Choroid plexus epithelial cell (primary cell): ENCODE measurements around the gene PEX7.

ENCODE experiments used
- DNase-seq: peaks from one replicate; pipeline ENCODE4 v3.0.0-alpha.2; 2010; ENCODE audit warnings: low read depth
- H3K4me3 ChIP-seq: 2 replicates; pipeline ENCODE4 v1.5.1; 2011; ENCODE audit warnings: low read depth, mild to moderate bottlenecking, control low read depth, low read length, moderate library complexity
- TF ChIP-seq, protein P1 (sequence below): conservative IDR thresholded peaks from 2 replicates; pipeline ENCODE4 v1.5.1; 2011; ENCODE audit warnings: low read depth, mild to moderate bottlenecking, control low read depth, inconsistent platforms, low read length, moderate library complexity

The PEX7 gene

DNA sequence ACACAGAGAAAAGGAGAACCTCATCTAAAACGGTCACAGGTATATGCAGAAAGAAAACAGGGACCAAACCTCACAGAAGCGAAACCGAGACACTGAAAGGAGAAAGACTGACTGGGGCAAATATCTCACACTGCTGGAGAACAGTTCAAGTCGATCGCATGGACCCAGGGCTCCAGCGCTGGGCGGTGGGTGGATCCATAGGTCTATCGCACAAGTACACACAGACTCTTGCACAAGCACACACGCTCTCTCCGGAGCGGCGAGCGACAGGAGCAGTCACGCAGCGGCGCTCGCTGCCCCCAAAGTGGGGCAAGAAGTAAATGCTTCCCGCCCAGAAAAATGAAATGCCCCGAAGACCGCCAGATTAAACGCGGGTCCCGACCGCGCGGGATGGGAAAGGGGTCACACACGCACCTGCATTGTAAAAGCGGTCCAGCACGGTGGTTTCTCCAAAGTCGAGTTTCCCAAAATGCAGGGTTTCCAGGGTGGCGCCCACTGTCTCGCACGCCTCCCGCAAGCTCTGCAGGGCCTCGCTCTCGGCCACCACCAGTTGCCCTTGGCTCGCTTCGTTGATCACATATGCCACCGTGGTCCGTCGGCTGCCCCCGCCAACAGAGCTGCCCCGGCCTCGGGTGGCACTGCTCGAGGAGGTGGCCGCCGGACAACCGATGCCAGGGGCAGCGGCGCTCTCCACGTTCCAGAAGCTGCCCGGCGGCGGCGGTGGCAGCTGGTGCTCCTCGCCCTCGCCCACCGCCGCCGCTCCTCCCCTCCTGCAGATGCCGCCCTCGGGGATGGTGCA, 30.9 kb upstream of the PEX7 start:
- TF ChIP-seq, protein P1, sequence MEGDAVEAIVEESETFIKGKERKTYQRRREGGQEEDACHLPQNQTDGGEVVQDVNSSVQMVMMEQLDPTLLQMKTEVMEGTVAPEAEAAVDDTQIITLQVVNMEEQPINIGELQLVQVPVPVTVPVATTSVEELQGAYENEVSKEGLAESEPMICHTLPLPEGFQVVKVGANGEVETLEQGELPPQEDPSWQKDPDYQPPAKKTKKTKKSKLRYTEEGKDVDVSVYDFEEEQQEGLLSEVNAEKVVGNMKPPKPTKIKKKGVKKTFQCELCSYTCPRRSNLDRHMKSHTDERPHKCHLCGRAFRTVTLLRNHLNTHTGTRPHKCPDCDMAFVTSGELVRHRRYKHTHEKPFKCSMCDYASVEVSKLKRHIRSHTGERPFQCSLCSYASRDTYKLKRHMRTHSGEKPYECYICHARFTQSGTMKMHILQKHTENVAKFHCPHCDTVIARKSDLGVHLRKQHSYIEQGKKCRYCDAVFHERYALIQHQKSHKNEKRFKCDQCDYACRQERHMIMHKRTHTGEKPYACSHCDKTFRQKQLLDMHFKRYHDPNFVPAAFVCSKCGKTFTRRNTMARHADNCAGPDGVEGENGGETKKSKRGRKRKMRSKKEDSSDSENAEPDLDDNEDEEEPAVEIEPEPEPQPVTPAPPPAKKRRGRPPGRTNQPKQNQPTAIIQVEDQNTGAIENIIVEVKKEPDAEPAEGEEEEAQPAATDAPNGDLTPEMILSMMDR = no peak
- H3K4me3 ChIP-seq = peak overlapping the region; percentile 95
- DNase-seq = peak; percentile 73

DNA sequence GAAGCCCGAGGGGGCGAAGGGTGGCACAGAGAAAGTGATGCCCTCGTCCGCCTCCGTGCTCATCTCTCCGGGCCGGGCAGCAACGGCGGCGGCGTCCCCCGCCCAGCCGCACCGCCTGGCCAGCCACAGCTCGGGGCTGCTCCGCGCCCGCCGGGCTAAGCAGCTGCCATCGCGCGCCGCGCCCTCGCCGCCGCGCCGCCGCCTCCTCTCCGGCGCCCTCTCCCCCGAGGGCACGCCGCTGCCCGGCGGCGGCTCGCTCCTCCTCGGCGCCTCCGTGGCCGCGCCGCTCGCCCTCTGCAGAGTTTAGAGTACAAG, 30.3 kb upstream of the PEX7 start:
- no peak for DNase-seq
- H3K4me3 ChIP-seq = peak overlapping the region; percentile 95

DNA sequence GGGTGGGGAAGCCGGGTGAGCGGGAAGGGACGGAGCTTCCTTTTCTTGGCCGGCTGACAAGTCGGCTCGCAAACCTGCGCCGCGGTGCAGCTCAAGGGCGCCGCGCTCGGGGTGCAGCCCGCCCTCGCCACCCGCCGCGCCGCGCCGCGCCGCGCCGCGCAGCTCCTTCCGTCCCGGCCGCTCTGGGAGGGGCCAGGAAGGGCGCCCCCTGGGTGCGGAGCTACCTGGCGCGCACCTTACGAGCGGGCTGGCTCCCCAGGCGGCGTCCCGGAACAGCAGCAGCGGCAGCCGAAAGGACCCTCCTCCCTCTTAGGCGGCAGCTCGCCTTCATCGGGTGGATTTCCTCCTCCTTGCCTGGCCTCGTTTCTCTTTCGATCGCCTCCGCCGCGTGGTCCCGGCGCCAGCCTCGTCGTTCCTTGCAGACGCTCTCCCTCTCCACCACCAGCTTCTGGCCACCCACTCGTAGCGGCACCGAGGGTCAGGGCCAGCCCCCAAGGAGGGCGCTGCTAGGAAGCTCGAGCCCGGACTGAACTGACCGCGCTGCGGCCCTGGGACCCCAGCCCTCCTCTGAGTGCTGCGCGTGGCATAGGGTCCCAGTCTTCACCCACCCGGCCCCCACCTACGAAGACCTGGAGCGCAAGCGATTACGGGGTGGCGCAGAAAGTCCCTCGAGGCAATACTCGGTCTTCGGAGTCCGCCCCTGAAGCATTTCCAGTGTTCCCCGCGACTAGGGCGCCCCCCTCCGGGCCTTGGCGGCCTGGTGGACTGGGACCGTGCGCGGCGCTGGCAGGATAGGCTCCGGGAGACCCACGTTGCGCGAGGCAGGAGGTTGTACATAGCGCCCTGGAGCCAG, 29.8 kb upstream of the PEX7 start, which contains the start of gene MAP3K5:
TSS of gene MAP3K5 (minus strand) at position 68 of the 853 bp plus-strand sequence. CDS start 320 bp downstream, outside the sequence.
- TF ChIP-seq, protein P1 = peak; percentile 89
- H3K4me3 ChIP-seq = peak within 1 kb of the TSS; percentile 95
- peak; percentile 94 for DNase-seq

More for the DNA sequence above, 30.3 kb upstream of the PEX7 start:
- TF ChIP-seq, protein P1 = no peak

DNA sequence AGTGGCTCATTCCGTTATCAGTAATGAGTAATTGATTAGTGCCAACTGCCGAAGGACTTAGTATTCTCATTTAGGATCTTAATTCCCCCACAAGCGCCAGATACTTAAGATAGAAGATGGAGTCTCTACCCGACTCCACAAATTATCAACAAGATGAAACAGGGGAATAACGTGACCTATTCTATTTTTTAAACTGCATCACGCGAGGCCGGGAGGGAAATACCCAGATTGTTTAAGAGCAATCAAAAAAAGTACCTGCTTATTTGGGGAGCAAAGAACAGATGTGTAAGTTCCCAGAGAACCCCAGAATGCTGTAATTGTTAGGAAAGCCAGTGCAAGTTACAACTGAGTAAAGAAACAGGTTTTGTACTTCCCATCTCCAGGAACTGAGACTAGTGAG, 29.0 kb upstream of the PEX7 start:
- peak overlapping the region; percentile 95 for H3K4me3 ChIP-seq
- TF ChIP-seq, protein P1 = no peak
- no peak for DNase-seq

DNA sequence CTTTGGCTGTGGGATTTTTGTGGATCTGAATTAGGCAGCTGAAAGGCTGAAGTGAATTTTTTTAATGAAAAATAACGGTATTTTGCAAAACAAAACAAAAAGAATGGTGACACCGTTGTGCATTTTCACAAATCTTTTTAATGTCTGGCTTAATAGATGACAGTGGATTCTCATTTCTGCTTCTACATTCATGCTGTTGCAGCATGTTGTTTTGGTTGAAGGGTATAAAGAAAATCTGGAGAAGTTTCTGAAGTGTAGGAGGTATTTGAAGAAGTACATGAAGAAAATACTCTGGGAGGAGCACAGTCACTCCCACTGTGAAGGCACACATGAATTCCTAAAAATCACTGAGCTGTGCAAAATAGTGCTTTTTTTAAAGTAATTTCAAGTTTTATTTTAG, 27.0 kb upstream of the PEX7 start:
- no peak overlapping the region for H3K4me3 ChIP-seq
- TF ChIP-seq, protein P1 = no peak
- DNase-seq = no peak

DNA sequence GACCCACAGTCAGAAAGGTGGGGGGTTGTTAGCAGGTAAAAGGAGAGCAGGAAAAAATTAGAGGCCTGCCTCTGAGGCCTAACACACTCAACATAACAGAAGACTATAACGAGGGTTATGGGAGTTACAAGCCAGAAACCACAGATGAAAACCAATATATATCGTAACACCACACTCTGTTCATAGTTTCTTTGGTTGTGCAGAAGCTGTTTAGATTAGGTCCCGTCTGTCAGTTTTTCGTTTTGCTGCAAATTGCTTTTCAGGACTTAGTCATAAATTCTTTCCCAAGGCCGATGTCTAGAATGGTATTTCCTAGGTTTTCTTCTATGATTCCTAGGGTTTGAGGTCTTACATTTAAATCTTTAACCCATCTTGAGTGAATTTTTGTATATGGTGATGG, 26.4 kb upstream of the PEX7 start:
- no peak overlapping the region for H3K4me3 ChIP-seq
- TF ChIP-seq, protein P1 = no peak
- DNase-seq = no peak
